ENCODE data around the gene BTBD6. TPM values are rescaled to one million over a fixed set of nuclear protein-coding genes. Genes with fewer than 3 reads are reported as not detected.

BTBD6 gene
- total and polyA plus RNA-seq, 9 of the 15 experiments (the other 6 are each of a cell fraction or from before 2014, with no cell fraction given) = not detected

DNA sequence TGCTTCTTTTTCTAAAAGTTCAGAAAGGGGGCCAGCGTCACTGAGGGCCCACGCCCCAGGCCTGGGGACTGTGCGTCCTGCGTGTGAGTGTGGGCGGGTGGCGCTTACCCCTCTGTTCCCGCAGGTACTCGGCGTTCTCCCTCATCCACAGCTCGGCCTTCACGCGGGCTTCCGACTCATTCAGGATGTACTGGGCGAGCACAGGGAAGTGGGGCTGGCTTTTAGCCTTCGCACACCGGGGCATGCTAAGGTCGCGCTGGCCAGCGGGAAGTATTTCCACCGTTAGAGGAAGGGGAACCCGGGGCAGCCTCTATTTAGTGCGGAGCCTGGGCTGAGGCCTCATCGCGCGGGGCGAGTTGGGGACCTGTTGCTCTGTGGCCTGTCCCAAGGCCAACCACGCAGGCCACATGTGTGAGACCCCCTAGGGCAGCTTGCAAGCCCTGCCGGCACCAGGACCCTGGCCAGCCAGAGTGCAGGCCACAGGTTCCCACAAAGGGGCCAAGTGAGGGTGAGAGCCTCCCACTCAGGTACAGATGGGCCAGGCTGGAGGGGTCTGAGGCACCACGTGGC lies 29.2 kb upstream of the BTBD6 start:
- H3K4me3 ChIP-seq = no peak overlapping the region
- WGBS (ENCODE audit: insufficient coverage, low coverage, missing lambda C conversion rate) = 100% methylated on average over 3 of the region's 29 CpGs
- H3K9me1 ChIP-seq (ENCODE audit: control insufficient read depth, insufficient read depth, low read length) = no peaks in the 10 kb centered on the region
- no peak overlapping the region for H3K4me2 ChIP-seq (ENCODE audit: insufficient read depth, low read length)
- DNase-seq (ENCODE audit: extremely low read depth in 1 of 4, low spot score in 3 of 4) = no peak
- H2AFZ ChIP-seq (ENCODE audit: low read depth, low read length) = no peak overlapping the region
- no TSS peak for BruUV-seq (replicated peaks)
- no peak for FAIRE-seq
- H4K20me1 ChIP-seq (replicated peaks; ENCODE audit: control insufficient read depth, insufficient read depth, low read length) = no peaks in the 10 kb centered on the region
- peaks cover 28% of the 10 kb centered on the region; the same call in 1 of the 3 replicates for H3K36me3 ChIP-seq (ENCODE audit: control insufficient read depth, insufficient read depth, low read length)
- in situ Hi-C loops (cut with MboI) (no loop called here), intact Hi-C loops (cut with micrococcal nuclease) (no loop called here)
- no peaks in the 10 kb centered on the region for H3K27me3 ChIP-seq (ENCODE audit: control insufficient read depth in 2 of 2, insufficient read depth in 2 of 2, low read length in 2 of 2)
- ChIA-PET CTCF (ENCODE audit: low intra/inter-chr PET ratio) (no interaction called here), POLR2A (interaction anchor here (0.5 kb wide), 1 partner anchor 35 kb away, joined by 3 read pairs; no protein-coding TSS in a partner anchor)
- no peaks in the 10 kb centered on the region for H3K79me2 ChIP-seq (ENCODE audit: control insufficient read depth, insufficient read depth, low read length)
- no peak for ATAC-seq
- H3K9me3 ChIP-seq (replicated peaks; ENCODE audit: control insufficient read depth, insufficient read depth, low read depth, low read length) = no peaks in the 10 kb centered on the region
- no peak overlapping the region for H3K27ac ChIP-seq (ENCODE audit: extremely low read depth, low read depth, low read length)
- no peak overlapping the region for H3K9ac ChIP-seq (ENCODE audit: insufficient read depth in 1 of 2, low read depth in 2 of 2, low read length in 2 of 2)
- peaks cover 0 to 7% of the 10 kb centered on the region in 2 experiments; a peak in 1 of 5 replicates for H3K4me1 ChIP-seq (replicated peaks in 1 of 2; ENCODE audit: control insufficient read depth in 2 of 2, insufficient read depth in 2 of 2, low read length in 2 of 2)
- TF ChIP-seq, protein P1, sequence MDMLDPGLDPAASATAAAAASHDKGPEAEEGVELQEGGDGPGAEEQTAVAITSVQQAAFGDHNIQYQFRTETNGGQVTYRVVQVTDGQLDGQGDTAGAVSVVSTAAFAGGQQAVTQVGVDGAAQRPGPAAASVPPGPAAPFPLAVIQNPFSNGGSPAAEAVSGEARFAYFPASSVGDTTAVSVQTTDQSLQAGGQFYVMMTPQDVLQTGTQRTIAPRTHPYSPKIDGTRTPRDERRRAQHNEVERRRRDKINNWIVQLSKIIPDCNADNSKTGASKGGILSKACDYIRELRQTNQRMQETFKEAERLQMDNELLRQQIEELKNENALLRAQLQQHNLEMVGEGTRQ (CRISPR knock-in tag; IDR thresholded peaks at IDR 0.05) = no peak
- TF ChIP-seq ZNF224 (CRISPR knock-in tag; IDR thresholded peaks at IDR 0.05) = no peak
- TF ChIP-seq, protein P2, sequence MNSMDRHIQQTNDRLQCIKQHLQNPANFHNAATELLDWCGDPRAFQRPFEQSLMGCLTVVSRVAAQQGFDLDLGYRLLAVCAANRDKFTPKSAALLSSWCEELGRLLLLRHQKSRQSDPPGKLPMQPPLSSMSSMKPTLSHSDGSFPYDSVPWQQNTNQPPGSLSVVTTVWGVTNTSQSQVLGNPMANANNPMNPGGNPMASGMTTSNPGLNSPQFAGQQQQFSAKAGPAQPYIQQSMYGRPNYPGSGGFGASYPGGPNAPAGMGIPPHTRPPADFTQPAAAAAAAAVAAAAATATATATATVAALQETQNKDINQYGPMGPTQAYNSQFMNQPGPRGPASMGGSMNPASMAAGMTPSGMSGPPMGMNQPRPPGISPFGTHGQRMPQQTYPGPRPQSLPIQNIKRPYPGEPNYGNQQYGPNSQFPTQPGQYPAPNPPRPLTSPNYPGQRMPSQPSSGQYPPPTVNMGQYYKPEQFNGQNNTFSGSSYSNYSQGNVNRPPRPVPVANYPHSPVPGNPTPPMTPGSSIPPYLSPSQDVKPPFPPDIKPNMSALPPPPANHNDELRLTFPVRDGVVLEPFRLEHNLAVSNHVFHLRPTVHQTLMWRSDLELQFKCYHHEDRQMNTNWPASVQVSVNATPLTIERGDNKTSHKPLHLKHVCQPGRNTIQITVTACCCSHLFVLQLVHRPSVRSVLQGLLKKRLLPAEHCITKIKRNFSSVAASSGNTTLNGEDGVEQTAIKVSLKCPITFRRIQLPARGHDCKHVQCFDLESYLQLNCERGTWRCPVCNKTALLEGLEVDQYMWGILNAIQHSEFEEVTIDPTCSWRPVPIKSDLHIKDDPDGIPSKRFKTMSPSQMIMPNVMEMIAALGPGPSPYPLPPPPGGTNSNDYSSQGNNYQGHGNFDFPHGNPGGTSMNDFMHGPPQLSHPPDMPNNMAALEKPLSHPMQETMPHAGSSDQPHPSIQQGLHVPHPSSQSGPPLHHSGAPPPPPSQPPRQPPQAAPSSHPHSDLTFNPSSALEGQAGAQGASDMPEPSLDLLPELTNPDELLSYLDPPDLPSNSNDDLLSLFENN (IDR thresholded peaks at IDR 0.05; ENCODE audit: low read depth in 2 of 2, low read length in 2 of 2) = no peak
- TF ChIP-seq, protein P3, sequence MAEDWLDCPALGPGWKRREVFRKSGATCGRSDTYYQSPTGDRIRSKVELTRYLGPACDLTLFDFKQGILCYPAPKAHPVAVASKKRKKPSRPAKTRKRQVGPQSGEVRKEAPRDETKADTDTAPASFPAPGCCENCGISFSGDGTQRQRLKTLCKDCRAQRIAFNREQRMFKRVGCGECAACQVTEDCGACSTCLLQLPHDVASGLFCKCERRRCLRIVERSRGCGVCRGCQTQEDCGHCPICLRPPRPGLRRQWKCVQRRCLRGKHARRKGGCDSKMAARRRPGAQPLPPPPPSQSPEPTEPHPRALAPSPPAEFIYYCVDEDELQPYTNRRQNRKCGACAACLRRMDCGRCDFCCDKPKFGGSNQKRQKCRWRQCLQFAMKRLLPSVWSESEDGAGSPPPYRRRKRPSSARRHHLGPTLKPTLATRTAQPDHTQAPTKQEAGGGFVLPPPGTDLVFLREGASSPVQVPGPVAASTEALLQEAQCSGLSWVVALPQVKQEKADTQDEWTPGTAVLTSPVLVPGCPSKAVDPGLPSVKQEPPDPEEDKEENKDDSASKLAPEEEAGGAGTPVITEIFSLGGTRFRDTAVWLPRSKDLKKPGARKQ (CRISPR knock-in tag; IDR thresholded peaks at IDR 0.05) = no peak
- TF ChIP-seq RNF2 (IDR thresholded peaks at IDR 0.05) = no peak
- TF ChIP-seq NFYB (IDR thresholded peaks at IDR 0.05; ENCODE audit: extremely low read depth, insufficient read length) = no peak
- TF ChIP-seq, protein P4, sequence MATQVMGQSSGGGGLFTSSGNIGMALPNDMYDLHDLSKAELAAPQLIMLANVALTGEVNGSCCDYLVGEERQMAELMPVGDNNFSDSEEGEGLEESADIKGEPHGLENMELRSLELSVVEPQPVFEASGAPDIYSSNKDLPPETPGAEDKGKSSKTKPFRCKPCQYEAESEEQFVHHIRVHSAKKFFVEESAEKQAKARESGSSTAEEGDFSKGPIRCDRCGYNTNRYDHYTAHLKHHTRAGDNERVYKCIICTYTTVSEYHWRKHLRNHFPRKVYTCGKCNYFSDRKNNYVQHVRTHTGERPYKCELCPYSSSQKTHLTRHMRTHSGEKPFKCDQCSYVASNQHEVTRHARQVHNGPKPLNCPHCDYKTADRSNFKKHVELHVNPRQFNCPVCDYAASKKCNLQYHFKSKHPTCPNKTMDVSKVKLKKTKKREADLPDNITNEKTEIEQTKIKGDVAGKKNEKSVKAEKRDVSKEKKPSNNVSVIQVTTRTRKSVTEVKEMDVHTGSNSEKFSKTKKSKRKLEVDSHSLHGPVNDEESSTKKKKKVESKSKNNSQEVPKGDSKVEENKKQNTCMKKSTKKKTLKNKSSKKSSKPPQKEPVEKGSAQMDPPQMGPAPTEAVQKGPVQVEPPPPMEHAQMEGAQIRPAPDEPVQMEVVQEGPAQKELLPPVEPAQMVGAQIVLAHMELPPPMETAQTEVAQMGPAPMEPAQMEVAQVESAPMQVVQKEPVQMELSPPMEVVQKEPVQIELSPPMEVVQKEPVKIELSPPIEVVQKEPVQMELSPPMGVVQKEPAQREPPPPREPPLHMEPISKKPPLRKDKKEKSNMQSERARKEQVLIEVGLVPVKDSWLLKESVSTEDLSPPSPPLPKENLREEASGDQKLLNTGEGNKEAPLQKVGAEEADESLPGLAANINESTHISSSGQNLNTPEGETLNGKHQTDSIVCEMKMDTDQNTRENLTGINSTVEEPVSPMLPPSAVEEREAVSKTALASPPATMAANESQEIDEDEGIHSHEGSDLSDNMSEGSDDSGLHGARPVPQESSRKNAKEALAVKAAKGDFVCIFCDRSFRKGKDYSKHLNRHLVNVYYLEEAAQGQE (IDR thresholded peaks at IDR 0.05; ENCODE audit: borderline replicate concordance) = no peak
- TF ChIP-seq, protein P4 (CRISPR knock-in tag; IDR thresholded peaks at IDR 0.05; ENCODE audit: low read depth) = no peak
